Activated T-cell treated with anti-CD3 and anti-CD28 coated beads, Interleukin-2, amount 50 U/mL, for 4 hours (primary cell): ENCODE data around the gene TRERF1. TPM values are rescaled to one million over a fixed set of nuclear protein-coding genes. Genes with fewer than 3 reads are reported as not detected.

ENCODE experiments used
- ATAC-seq, 2 donors: fragments of 200-7000 bp; cut with Tn5 transposase; one replicate each; pipeline ENCODE4 v1.10.0; 2021
- DNase-seq: peaks from one replicate; pipeline ENCODE4 v3.0.0-alpha.2; 2020
- H3K27me3 Mint-ChIP-seq: one replicate; pipeline ENCODE4 v1.8.0; 2021; ENCODE audit warnings: low read depth, mixed read lengths
- H3K36me3 Mint-ChIP-seq: one replicate; pipeline ENCODE4 v1.8.0; 2022; ENCODE audit warnings: mixed read lengths; ENCODE audit not compliant: insufficient read depth
- H3K4me1 Mint-ChIP-seq: one replicate; pipeline ENCODE4 v1.8.0; 2021; ENCODE audit warnings: low read depth, mixed read lengths
- H3K4me3 Mint-ChIP-seq: one replicate; pipeline ENCODE4 v1.8.0; 2021; ENCODE audit warnings: mild to moderate bottlenecking, moderate library complexity, mixed read lengths
- H3K9me3 Mint-ChIP-seq: one replicate; pipeline ENCODE4 v1.8.0; 2021; ENCODE audit warnings: mixed read lengths
- total RNA-seq, 3 donors: library from RNA; stranded (reverse); gene quantifications; one replicate each; pipeline ENCODE4 v1.2.1, GENCODE V29; 2021

The TRERF1 gene
- total RNA-seq, 3 donors from 2014 or later: 8.9 to 9.4 (median 9.0) TPM

GRCh38 chr6:42367353-42368011 is 84.2 kb downstream of the TRERF1 start:
- no peak for DNase-seq
- H3K4me3 Mint-ChIP-seq: peak overlapping the region; percentile 71
- ATAC-seq: peak; percentile 42 to 49
- peaks cover 68% of the 10 kb centered on the region for H3K4me1 Mint-ChIP-seq
- no peaks in the 10 kb centered on the region for H3K9me3 Mint-ChIP-seq
- peaks cover 8% of the 10 kb centered on the region for H3K36me3 Mint-ChIP-seq
- no peaks in the 10 kb centered on the region for H3K27me3 Mint-ChIP-seq

DNA sequence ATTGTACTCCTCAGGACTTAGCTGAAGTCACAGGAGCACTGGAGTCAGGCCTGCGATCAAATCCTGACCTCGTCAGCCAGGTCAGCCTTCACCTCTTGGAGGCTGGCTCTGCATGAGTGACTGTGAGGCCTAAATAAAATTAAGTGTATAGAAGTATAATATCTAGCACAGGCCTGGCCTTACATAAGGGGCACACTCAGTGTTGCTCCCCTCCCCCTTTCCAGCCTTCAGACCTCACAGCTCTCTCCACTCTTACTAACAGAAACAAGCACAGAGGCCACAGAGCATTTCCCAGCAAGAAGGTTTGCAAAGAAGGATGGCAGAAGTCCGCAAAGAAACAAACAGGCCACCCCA is 84.8 kb downstream of the TRERF1 start:
- Mint-ChIP-seq H3K4me1 (peaks cover 65% of the 10 kb centered on the region), H3K36me3 (peaks cover 10% of the 10 kb centered on the region), H3K9me3 (no peaks in the 10 kb centered on the region), H3K4me3 (peak overlapping the region; percentile 71), H3K27me3 (no peaks in the 10 kb centered on the region)
- peak; percentile 5 to 15 for ATAC-seq
- no peak for DNase-seq

DNA sequence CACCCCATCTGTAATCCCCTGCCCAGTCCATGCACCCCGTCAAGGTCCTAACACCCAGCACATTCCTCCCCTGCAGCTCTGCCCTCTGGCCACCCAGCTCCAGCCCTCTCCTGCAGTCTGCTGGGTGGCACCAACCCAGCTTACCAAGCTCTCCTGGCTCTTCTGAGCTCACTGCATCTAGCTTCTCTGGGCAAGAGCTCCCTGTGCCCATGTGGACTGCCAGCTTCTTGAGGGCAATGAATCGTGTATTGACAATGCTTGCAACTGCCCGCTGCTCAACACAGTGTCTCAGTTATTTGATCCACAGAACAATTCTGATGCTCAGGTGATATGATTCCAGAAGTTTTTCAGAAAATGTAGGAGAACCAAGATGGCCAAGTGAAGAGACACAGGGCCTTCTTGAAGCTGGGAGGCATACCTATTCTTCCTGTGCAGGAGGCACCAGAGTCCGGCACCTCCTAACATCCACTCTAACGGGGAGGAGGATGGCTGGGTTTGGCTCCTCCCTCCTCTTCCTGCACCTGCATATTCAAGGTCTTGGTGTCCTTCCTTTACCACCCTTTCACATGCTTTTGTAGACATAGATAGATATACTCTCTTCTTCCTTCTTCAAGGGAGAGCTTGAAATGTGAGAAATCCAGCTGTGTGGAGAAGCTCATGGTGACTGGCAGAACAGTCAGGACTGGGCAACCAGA is 85.6 kb downstream of the TRERF1 start:
- DNase-seq: no peak
- no peak for ATAC-seq
- Mint-ChIP-seq H3K27me3 (no peaks in the 10 kb centered on the region), H3K36me3 (peaks cover 15% of the 10 kb centered on the region), H3K9me3 (no peaks in the 10 kb centered on the region), H3K4me3 (no peak overlapping the region), H3K4me1 (peaks cover 65% of the 10 kb centered on the region)

- Mint-ChIP-seq H3K36me3 (peaks cover 16% of the 10 kb centered on the region), H3K4me1 (peaks cover 57% of the 10 kb centered on the region), H3K4me3 (no peak overlapping the region), H3K9me3 (no peaks in the 10 kb centered on the region), H3K27me3 (no peaks in the 10 kb centered on the region)
- ATAC-seq (no peak), DNase-seq (no peak)
These were observed 86.7 kb downstream of the TRERF1 start for GRCh38 chr6:42365021-42365420.

- Mint-ChIP-seq H3K4me3 (no peak overlapping the region), H3K27me3 (no peaks in the 10 kb centered on the region), H3K36me3 (peaks cover 16% of the 10 kb centered on the region), H3K4me1 (peaks cover 49% of the 10 kb centered on the region), H3K9me3 (no peaks in the 10 kb centered on the region)
- ATAC-seq: no peak
- DNase-seq: no peak
These were observed 87.5 kb downstream of the TRERF1 start for GRCh38 chr6:42363926-42364849.

DNA sequence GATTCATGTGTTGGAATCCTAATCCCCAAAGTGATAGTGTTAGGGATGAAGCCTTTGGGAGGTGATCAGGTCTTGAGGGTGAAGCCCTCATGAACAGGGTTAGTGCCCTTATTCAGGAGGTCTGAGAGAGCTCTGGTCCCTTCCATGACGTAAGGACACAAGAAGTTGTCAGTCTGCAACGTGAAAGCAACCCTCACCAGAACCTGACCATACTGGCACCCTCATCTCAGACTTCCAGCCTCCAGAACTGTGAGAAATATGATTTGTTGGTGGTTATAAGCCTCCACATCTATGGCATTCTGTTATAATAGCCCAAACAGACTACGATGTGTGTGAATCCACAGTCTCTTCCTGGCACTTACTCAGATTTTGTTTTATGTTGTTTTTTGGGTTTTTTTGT is 90.7 kb downstream of the TRERF1 start:
- no peaks in the 10 kb centered on the region for H3K9me3 Mint-ChIP-seq
- no peak for DNase-seq
- peaks cover 35% of the 10 kb centered on the region for H3K4me1 Mint-ChIP-seq

GRCh38 chr6:42359021-42359420 is 92.7 kb downstream of the TRERF1 start:
- ATAC-seq: no peak
- peaks cover 18% of the 10 kb centered on the region for H3K4me1 Mint-ChIP-seq
- peaks cover 19% of the 10 kb centered on the region for H3K36me3 Mint-ChIP-seq
- no peaks in the 10 kb centered on the region for H3K27me3 Mint-ChIP-seq
- no peak overlapping the region for H3K4me3 Mint-ChIP-seq
- DNase-seq: no peak
- no peaks in the 10 kb centered on the region for H3K9me3 Mint-ChIP-seq

More for the DNA sequence above, 90.7 kb downstream of the TRERF1 start:
- H3K27me3 Mint-ChIP-seq: no peaks in the 10 kb centered on the region
- no peak overlapping the region for H3K4me3 Mint-ChIP-seq
- H3K36me3 Mint-ChIP-seq: peaks cover 18% of the 10 kb centered on the region
- ATAC-seq: no peak

GRCh38 chr6:42355416-42355815 is 96.3 kb downstream of the TRERF1 start:
- Mint-ChIP-seq H3K4me3 (no peak overlapping the region), H3K4me1 (peaks cover 18% of the 10 kb centered on the region), H3K36me3 (peaks cover 9% of the 10 kb centered on the region), H3K27me3 (no peaks in the 10 kb centered on the region), H3K9me3 (no peaks in the 10 kb centered on the region)
- no peak for ATAC-seq
- DNase-seq: no peak

DNA sequence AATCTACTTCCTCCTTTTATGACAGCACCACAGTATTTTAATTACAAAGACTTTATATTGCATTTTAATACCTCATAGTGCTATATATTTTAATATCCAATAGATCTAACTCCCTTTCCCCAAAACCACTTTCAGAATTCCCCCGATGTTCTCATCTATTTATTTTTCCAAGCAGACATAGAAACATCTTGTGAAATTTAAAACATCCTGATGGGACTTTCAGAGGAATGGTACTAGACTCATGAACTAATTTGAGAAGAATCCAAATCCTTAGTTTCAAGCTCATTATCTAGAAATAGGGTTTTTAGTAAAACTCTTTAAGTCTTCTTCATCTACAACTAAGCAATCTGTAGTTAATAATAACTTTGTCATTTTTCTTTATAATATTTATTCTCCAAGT is 97.0 kb downstream of the TRERF1 start:
- H3K9me3 Mint-ChIP-seq: no peaks in the 10 kb centered on the region
- H3K4me1 Mint-ChIP-seq: peaks cover 18% of the 10 kb centered on the region
- no peak for ATAC-seq
- no peaks in the 10 kb centered on the region for H3K27me3 Mint-ChIP-seq
- H3K4me3 Mint-ChIP-seq: no peak overlapping the region
- H3K36me3 Mint-ChIP-seq: peaks cover 12% of the 10 kb centered on the region
- DNase-seq: no peak

DNA sequence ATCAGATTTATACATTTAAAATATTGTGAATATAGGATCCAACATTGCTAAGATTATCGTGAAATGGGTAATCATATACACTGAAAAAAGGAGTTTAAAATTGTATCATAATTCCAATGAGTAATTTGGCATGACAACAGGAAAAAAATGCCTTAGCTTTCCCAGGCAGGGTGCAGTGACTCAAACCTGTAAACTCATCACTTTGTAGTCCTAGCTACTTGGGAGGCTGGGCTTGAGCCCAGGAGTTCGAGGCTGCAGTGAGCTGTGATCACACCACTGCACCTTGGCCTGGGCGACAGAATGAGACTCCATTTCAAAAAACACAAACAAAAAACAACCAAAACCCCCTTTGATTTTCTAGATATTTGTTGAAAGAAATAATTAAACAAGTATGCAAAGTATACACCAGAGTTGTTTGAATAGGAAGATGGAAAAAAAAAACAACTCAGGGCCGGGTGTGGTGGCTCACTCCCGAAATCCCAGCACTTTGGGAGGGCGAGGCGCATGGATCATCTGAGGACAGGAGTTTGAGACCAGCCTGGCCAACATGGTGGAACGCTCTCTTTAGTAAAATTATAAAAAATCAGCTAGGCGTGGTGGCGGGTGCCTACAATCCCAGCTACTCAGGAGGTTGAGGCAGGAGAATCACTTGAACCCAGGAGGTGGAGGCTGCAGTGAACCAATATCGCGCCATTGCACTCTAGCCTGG is 98.7 kb downstream of the TRERF1 start:
- H3K4me3 Mint-ChIP-seq: no peak overlapping the region
- H3K27me3 Mint-ChIP-seq: no peaks in the 10 kb centered on the region
- H3K4me1 Mint-ChIP-seq: peaks cover 11% of the 10 kb centered on the region
- DNase-seq: no peak
- ATAC-seq: no peak
- no peaks in the 10 kb centered on the region for H3K9me3 Mint-ChIP-seq
- H3K36me3 Mint-ChIP-seq: peaks cover 14% of the 10 kb centered on the region

GRCh38 chr6:42350911-42351310 is 100.8 kb downstream of the TRERF1 start:
- H3K27me3 Mint-ChIP-seq: no peaks in the 10 kb centered on the region
- H3K36me3 Mint-ChIP-seq: peaks cover 15% of the 10 kb centered on the region
- DNase-seq (no peak), ATAC-seq (no peak)
- no peaks in the 10 kb centered on the region for H3K9me3 Mint-ChIP-seq
- peaks cover 11% of the 10 kb centered on the region for H3K4me1 Mint-ChIP-seq
- no peak overlapping the region for H3K4me3 Mint-ChIP-seq

GRCh38 chr6:42349753-42350511 is 101.8 kb downstream of the TRERF1 start:
- no peaks in the 10 kb centered on the region for H3K9me3 Mint-ChIP-seq
- ATAC-seq: no peak
- DNase-seq: no peak
- no peaks in the 10 kb centered on the region for H3K27me3 Mint-ChIP-seq
- H3K4me1 Mint-ChIP-seq: peaks cover 15% of the 10 kb centered on the region
- H3K36me3 Mint-ChIP-seq: peaks cover 18% of the 10 kb centered on the region
- no peak overlapping the region for H3K4me3 Mint-ChIP-seq

GRCh38 chr6:42347456-42347855 is 104.3 kb downstream of the TRERF1 start:
- no peak for DNase-seq
- no peak overlapping the region for H3K4me3 Mint-ChIP-seq
- peaks cover 20% of the 10 kb centered on the region for H3K4me1 Mint-ChIP-seq

More at GRCh38 chr6:42347456-42347855, 104.3 kb downstream of the TRERF1 start:
- no peaks in the 10 kb centered on the region for H3K27me3 Mint-ChIP-seq
- ATAC-seq: peak in 1 of 2 donors; percentile 36
- H3K36me3 Mint-ChIP-seq: peaks cover 22% of the 10 kb centered on the region
- H3K9me3 Mint-ChIP-seq: no peaks in the 10 kb centered on the region
